Adipocyte (in vitro differentiated cells): ENCODE data around the gene USP32.

Source experiments
- DNase-seq: peaks from one replicate; pipeline ENCODE4 v3.0.0-alpha.2; 2015; ENCODE audit warnings: low read depth
- H3K27me3 ChIP-seq: replicated peaks from 2 replicates; pipeline ENCODE4 v1.7.0; 2013; ENCODE audit warnings: mild to moderate bottlenecking, low read length, moderate library complexity; ENCODE audit not compliant: control insufficient read depth, insufficient read depth
- H3K36me3 ChIP-seq: 2 replicates; pipeline ENCODE4 v1.7.0; 2013; ENCODE audit warnings: low read length, mild to moderate bottlenecking, moderate library complexity; ENCODE audit not compliant: control insufficient read depth, insufficient read depth, severe bottlenecking
- H3K4me1 ChIP-seq: 2 replicates; pipeline ENCODE4 v1.7.0; 2013; ENCODE audit warnings: mild to moderate bottlenecking, low read length, moderate library complexity; ENCODE audit not compliant: control insufficient read depth, insufficient read depth
- H3K4me3 ChIP-seq: 2 replicates; pipeline ENCODE4 v1.7.0; 2013; ENCODE audit warnings: mild to moderate bottlenecking, low read length, moderate library complexity
- H3K9ac ChIP-seq: 2 replicates; pipeline ENCODE4 v1.7.0; 2013; ENCODE audit warnings: mild to moderate bottlenecking, low read length, moderate library complexity
- H3K9me3 ChIP-seq: 2 replicates; pipeline ENCODE4 v1.7.0; 2013; ENCODE audit warnings: mild to moderate bottlenecking, low read length, moderate library complexity; ENCODE audit not compliant: control insufficient read depth

USP32 gene

GRCh38 chr17:60369727-60370126, 22.2 kb downstream of the USP32 start:
- H3K9ac ChIP-seq, result no peak overlapping the region

GRCh38 chr17:60363700-60364405, 28.1 kb downstream of the USP32 start:
- Histone ChIP-seq H3K4me3 (no peak overlapping the region), H3K4me1 (no peaks in the 10 kb centered on the region), H3K9ac (no peak overlapping the region), H3K36me3 (no peaks in the 10 kb centered on the region), H3K27me3 (no peaks in the 10 kb centered on the region), H3K9me3 (no peaks in the 10 kb centered on the region)
- no peak for DNase-seq

More at GRCh38 chr17:60369727-60370126, 22.2 kb downstream of the USP32 start:
- DNase-seq, result no peak
- Histone ChIP-seq H3K27me3 (no peaks in the 10 kb centered on the region), H3K4me1 (peaks cover 5% of the 10 kb centered on the region), H3K36me3 (peaks cover 4% of the 10 kb centered on the region), H3K4me3 (no peak overlapping the region), H3K9me3 (no peaks in the 10 kb centered on the region)

- no peaks in the 10 kb centered on the region for H3K4me1 ChIP-seq
- H3K4me3 ChIP-seq, result no peak overlapping the region
- H3K27me3 ChIP-seq, result no peaks in the 10 kb centered on the region
- H3K36me3 ChIP-seq, result no peaks in the 10 kb centered on the region
- DNase-seq, result no peak
- H3K9me3 ChIP-seq, result no peaks in the 10 kb centered on the region
- H3K9ac ChIP-seq, result no peak overlapping the region
These were observed 29.6 kb downstream of the USP32 start for GRCh38 chr17:60362329-60362728.

- Histone ChIP-seq H3K9me3 (no peaks in the 10 kb centered on the region), H3K4me3 (no peak overlapping the region), H3K9ac (no peak overlapping the region), H3K36me3 (no peaks in the 10 kb centered on the region), H3K4me1 (no peaks in the 10 kb centered on the region), H3K27me3 (no peaks in the 10 kb centered on the region)
- DNase-seq, result no peak
These were observed 30.0 kb downstream of the USP32 start for GRCh38 chr17:60361889-60362288.

GRCh38 chr17:60359415-60359814, 32.5 kb downstream of the USP32 start:
- no peaks in the 10 kb centered on the region for H3K36me3 ChIP-seq
- H3K4me1 ChIP-seq, result peaks cover 22% of the 10 kb centered on the region
- no peaks in the 10 kb centered on the region for H3K9me3 ChIP-seq
- no peak overlapping the region for H3K4me3 ChIP-seq
- no peaks in the 10 kb centered on the region for H3K27me3 ChIP-seq
- H3K9ac ChIP-seq, result no peak overlapping the region
- no peak for DNase-seq

- Histone ChIP-seq H3K9ac (no peak overlapping the region), H3K4me1 (peaks cover 27% of the 10 kb centered on the region), H3K36me3 (no peaks in the 10 kb centered on the region), H3K4me3 (no peak overlapping the region), H3K9me3 (no peaks in the 10 kb centered on the region), H3K27me3 (no peaks in the 10 kb centered on the region)
- DNase-seq, result no peak
These were observed 33.2 kb downstream of the USP32 start for GRCh38 chr17:60358606-60359225.

GRCh38 chr17:60356940-60357339, 35.0 kb downstream of the USP32 start:
- Histone ChIP-seq H3K9ac (no peak overlapping the region), H3K4me1 (peaks cover 36% of the 10 kb centered on the region), H3K36me3 (no peaks in the 10 kb centered on the region), H3K27me3 (no peaks in the 10 kb centered on the region), H3K4me3 (peak overlapping the region; percentile 41), H3K9me3 (no peaks in the 10 kb centered on the region)
- peak; percentile 78 for DNase-seq

- DNase-seq, result no peak
- H3K4me1 ChIP-seq, result peaks cover 36% of the 10 kb centered on the region
- no peak overlapping the region for H3K9ac ChIP-seq
- H3K4me3 ChIP-seq, result no peak overlapping the region
- no peaks in the 10 kb centered on the region for H3K36me3 ChIP-seq
- no peaks in the 10 kb centered on the region for H3K27me3 ChIP-seq
- no peaks in the 10 kb centered on the region for H3K9me3 ChIP-seq
These were observed 36.0 kb downstream of the USP32 start for GRCh38 chr17:60355663-60356594.

- DNase-seq, result peak; percentile 92
- H3K4me3 ChIP-seq, result peak overlapping the region; percentile 33
- no peak overlapping the region for H3K9ac ChIP-seq
- no peaks in the 10 kb centered on the region for H3K27me3 ChIP-seq
- no peaks in the 10 kb centered on the region for H3K36me3 ChIP-seq
- H3K4me1 ChIP-seq, result peaks cover 36% of the 10 kb centered on the region
- no peaks in the 10 kb centered on the region for H3K9me3 ChIP-seq
These were observed 37.7 kb downstream of the USP32 start for GRCh38 chr17:60354223-60354622.

- DNase-seq, result no peak
- peaks cover 36% of the 10 kb centered on the region for H3K4me1 ChIP-seq
- no peaks in the 10 kb centered on the region for H3K36me3 ChIP-seq
- H3K27me3 ChIP-seq, result no peaks in the 10 kb centered on the region
- H3K9me3 ChIP-seq, result no peaks in the 10 kb centered on the region
- H3K9ac ChIP-seq, result no peak overlapping the region
- H3K4me3 ChIP-seq, result peak overlapping the region; percentile 33
These were observed 38.2 kb downstream of the USP32 start for GRCh38 chr17:60353773-60354172.

- no peak overlapping the region for H3K4me3 ChIP-seq
- DNase-seq, result no peak
- H3K4me1 ChIP-seq, result peaks cover 36% of the 10 kb centered on the region
- no peak overlapping the region for H3K9ac ChIP-seq
- no peaks in the 10 kb centered on the region for H3K9me3 ChIP-seq
- H3K27me3 ChIP-seq, result no peaks in the 10 kb centered on the region
- H3K36me3 ChIP-seq, result no peaks in the 10 kb centered on the region
These were observed 39.4 kb downstream of the USP32 start for GRCh38 chr17:60352569-60352968.
